OCI-LY1 (cell line): ENCODE measurements around the gene DGKB.

Source experiments
- H2AFZ ChIP-seq: fragments of 200-600 bp; sonication (generic), shearing (Covaris generic); 2 replicates; pipeline ENCODE4 v1.6.0; 2014; ENCODE audit warnings: antibody characterized with exemption, mild to moderate bottlenecking, low read length
- H3F3A ChIP-seq: fragments of 200-600 bp; sonication (generic), shearing (Covaris generic); 2 replicates; pipeline ENCODE4 v1.6.0; 2014; ENCODE audit warnings: mild to moderate bottlenecking, antibody characterized with exemption, low read length, moderate library complexity; ENCODE audit not compliant: insufficient read depth
- H3K27ac ChIP-seq: fragments of 200-600 bp; sonication (generic); 2 replicates; pipeline ENCODE4 v1.5.1; 2014; ENCODE audit warnings: low read length, mixed run types, mild to moderate bottlenecking, low read depth; ENCODE audit not compliant: poor library complexity, severe bottlenecking
- H3K27me3 ChIP-seq: fragments of 200-600 bp; sonication (generic); 2 replicates; pipeline ENCODE4 v1.6.0; 2014; ENCODE audit warnings: antibody characterized with exemption, mild to moderate bottlenecking, low read length, moderate library complexity; ENCODE audit not compliant: insufficient read depth
- H3K36me3 ChIP-seq: fragments of 200-600 bp; sonication (generic); 2 replicates; pipeline ENCODE4 v1.6.1; 2014; ENCODE audit warnings: mild to moderate bottlenecking, antibody characterized with exemption, low read length, moderate library complexity, mixed read lengths; ENCODE audit not compliant: insufficient read depth
- H3K4me1 ChIP-seq: fragments of 200-600 bp; sonication (generic); 2 replicates; pipeline ENCODE4 v1.5.1; 2014; ENCODE audit warnings: mild to moderate bottlenecking, low read length, moderate library complexity; ENCODE audit not compliant: insufficient read depth, severe bottlenecking
- H3K4me2 ChIP-seq: fragments of 200-600 bp; sonication (generic), shearing (Covaris generic); 2 replicates; pipeline ENCODE4 v1.6.1; 2014; ENCODE audit warnings: low read length
- H3K4me3 ChIP-seq: fragments of 200-600 bp; sonication (generic); 2 replicates; pipeline ENCODE4 v1.5.1; 2014; ENCODE audit warnings: low read length, low read depth, mild to moderate bottlenecking, mixed read lengths; ENCODE audit not compliant: poor library complexity, severe bottlenecking
- H3K79me2 ChIP-seq: fragments of 200-600 bp; shearing (Covaris generic); 2 replicates; pipeline ENCODE4 v1.6.1; 2016; ENCODE audit warnings: mixed run types, low read length, mixed read lengths; ENCODE audit not compliant: insufficient read depth
- H3K9ac ChIP-seq: fragments of 200-600 bp; sonication (generic), shearing (Covaris generic); 2 replicates; pipeline ENCODE4 v1.6.1; 2014; ENCODE audit warnings: mild to moderate bottlenecking, low read length, mixed read lengths
- H3K9me2 ChIP-seq: fragments of 200-600 bp; sonication (generic), shearing (Covaris generic); 2 replicates; pipeline ENCODE4 v1.6.1; 2014; ENCODE audit warnings: low read depth, mild to moderate bottlenecking, low read length, mixed read lengths
- H3K9me3 ChIP-seq: fragments of 200-600 bp; shearing (Covaris generic); 2 replicates; pipeline ENCODE4 v1.6.1; 2014; ENCODE audit warnings: low read length, mixed read lengths
- H4K20me1 ChIP-seq: fragments of 200-600 bp; sonication (generic), shearing (Covaris generic); 2 replicates; pipeline ENCODE4 v1.6.0; 2016; ENCODE audit warnings: mild to moderate bottlenecking, low read length; ENCODE audit not compliant: insufficient read depth
- EZH2 ChIP-seq: fragments of 200-600 bp; sonication (generic), shearing (Covaris generic); IDR thresholded peaks from 2 replicates; pipeline ENCODE4 v1.8.0; 2017; ENCODE audit warnings: borderline replicate concordance, mixed run types, mild to moderate bottlenecking, antibody characterized with exemption, low read length, moderate library complexity, mixed read lengths
- TF ChIP-seq, protein P1 (sequence below): fragments of 200-600 bp; sonication (generic), shearing (Covaris generic); IDR thresholded peaks from 2 replicates; pipeline ENCODE4 v1.5.1; 2017; ENCODE audit warnings: mild to moderate bottlenecking, antibody characterized with exemption, low read length, moderate library complexity, mixed read lengths

The DGKB gene

DNA sequence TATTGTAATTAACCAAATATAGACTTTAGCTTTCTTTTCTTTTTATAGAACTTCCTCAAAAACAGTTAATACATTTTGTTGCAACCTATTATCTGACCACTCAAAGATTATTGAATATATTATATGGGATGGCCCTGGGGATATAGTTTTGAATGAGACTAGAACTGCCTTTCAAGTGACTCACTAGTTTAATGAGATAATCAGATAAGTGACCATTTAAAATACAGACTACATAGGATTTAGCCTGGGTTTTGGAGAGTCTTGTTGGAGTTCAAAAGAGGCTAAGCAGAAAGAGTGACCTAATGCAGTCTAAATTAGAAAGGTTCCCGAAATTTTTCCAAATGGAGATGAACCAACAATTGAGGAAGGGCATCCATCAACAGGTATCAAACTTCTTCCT is 607.9 kb downstream of the DGKB start:
- H3K79me2 ChIP-seq: no peaks in the 10 kb centered on the region
- H3K9me3 ChIP-seq: no peaks in the 10 kb centered on the region
- no peak overlapping the region for H3K4me3 ChIP-seq
- H3K4me2 ChIP-seq: no peak overlapping the region
- H3K4me1 ChIP-seq: no peaks in the 10 kb centered on the region
- no peaks in the 10 kb centered on the region for H3K36me3 ChIP-seq
- no peaks in the 10 kb centered on the region for H3K27me3 ChIP-seq
- H3K9ac ChIP-seq: no peak overlapping the region
- H2AFZ ChIP-seq: no peak overlapping the region
- TF ChIP-seq, protein P1, sequence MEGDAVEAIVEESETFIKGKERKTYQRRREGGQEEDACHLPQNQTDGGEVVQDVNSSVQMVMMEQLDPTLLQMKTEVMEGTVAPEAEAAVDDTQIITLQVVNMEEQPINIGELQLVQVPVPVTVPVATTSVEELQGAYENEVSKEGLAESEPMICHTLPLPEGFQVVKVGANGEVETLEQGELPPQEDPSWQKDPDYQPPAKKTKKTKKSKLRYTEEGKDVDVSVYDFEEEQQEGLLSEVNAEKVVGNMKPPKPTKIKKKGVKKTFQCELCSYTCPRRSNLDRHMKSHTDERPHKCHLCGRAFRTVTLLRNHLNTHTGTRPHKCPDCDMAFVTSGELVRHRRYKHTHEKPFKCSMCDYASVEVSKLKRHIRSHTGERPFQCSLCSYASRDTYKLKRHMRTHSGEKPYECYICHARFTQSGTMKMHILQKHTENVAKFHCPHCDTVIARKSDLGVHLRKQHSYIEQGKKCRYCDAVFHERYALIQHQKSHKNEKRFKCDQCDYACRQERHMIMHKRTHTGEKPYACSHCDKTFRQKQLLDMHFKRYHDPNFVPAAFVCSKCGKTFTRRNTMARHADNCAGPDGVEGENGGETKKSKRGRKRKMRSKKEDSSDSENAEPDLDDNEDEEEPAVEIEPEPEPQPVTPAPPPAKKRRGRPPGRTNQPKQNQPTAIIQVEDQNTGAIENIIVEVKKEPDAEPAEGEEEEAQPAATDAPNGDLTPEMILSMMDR: no peak
- TF ChIP-seq EZH2: no peak
- no peaks in the 10 kb centered on the region for H4K20me1 ChIP-seq
- H3F3A ChIP-seq: no peaks in the 10 kb centered on the region
- H3K9me2 ChIP-seq: no peaks in the 10 kb centered on the region
- H3K27ac ChIP-seq: no peak overlapping the region

- Histone ChIP-seq H3F3A (no peaks in the 10 kb centered on the region), H2AFZ (no peak overlapping the region), H3K27me3 (no peaks in the 10 kb centered on the region), H4K20me1 (no peaks in the 10 kb centered on the region), H3K36me3 (no peaks in the 10 kb centered on the region), H3K27ac (no peak overlapping the region), H3K9me2 (no peaks in the 10 kb centered on the region), H3K9me3 (no peaks in the 10 kb centered on the region), H3K9ac (no peak overlapping the region), H3K4me1 (no peaks in the 10 kb centered on the region), H3K79me2 (no peaks in the 10 kb centered on the region), H3K4me3 (no peak overlapping the region), H3K4me2 (no peak overlapping the region)
- no peak for TF ChIP-seq EZH2
- TF ChIP-seq, protein P1: no peak
Measured at GRCh38 chr7:14293434-14293833, 609.1 kb downstream of the DGKB start.

DNA sequence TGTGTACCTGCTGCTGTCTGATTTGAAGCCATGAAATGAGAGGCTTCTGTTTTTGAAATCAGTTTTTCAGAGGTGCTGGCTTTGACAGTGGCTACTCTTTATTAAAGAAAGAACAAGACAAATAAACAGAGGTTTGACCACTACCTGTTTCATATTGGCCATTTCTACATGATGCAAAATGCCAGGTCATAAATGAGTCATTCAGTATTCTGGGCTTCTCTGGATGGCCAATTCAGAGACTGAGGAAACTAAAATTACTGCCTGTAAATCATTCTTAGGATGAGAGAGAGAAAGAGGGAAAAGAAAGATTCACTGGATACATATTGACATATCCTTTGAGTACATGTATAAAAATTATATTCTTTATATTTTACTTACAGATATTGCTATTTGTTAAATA is 609.8 kb downstream of the DGKB start:
- Histone ChIP-seq H3K4me1 (no peaks in the 10 kb centered on the region), H2AFZ (no peak overlapping the region), H3K9me3 (no peaks in the 10 kb centered on the region), H3K36me3 (no peaks in the 10 kb centered on the region), H4K20me1 (no peaks in the 10 kb centered on the region), H3K9ac (no peak overlapping the region), H3F3A (no peaks in the 10 kb centered on the region), H3K9me2 (no peaks in the 10 kb centered on the region), H3K4me2 (no peak overlapping the region), H3K79me2 (no peaks in the 10 kb centered on the region), H3K27me3 (no peaks in the 10 kb centered on the region), H3K27ac (no peak overlapping the region), H3K4me3 (no peak overlapping the region)
- TF ChIP-seq EZH2: no peak
- TF ChIP-seq, protein P1: no peak
